Left renal cortex interstitium (tissue), 4 donors: ENCODE measurements around the gene TMEM191C. TPM values are rescaled to one million over a fixed set of nuclear protein-coding genes. Genes with fewer than 3 reads are reported as not detected.
"Not testable (repeated sequence)": the region's sequence is repeated elsewhere in the genome, so short reads cannot be mapped to it uniquely, and the experiment has no call there.

ENCODE experiments used
- DNase-seq, 4 donors: peaks; one replicate each; pipeline ENCODE4 v3.0.0-alpha.2; 2013; ENCODE audit warnings: low read depth in 4 of 4, low spot score in 2 of 4, missing footprints in 1 of 4
- polyA plus RNA-seq, 4 donors: library from polyadenylated mRNA; unstranded; fragments of 120-200 nt; gene quantifications; one replicate each; pipeline ENCODE4 v1.2.1, GENCODE V29; 2013; ENCODE audit not compliant: insufficient read length in 4 of 4

Gene TMEM191C
- polyA plus RNA-seq, 4 donors = 0.59 to 2.4 (median 1.9) TPM

GRCh38 chr22:21469097-21469994 is 2.2 kb downstream of the TMEM191C start:
- not testable (repeated sequence) for DNase-seq

- not testable (repeated sequence) for DNase-seq
Measured at GRCh38 chr22:21472984-21473383, 5.8 kb downstream of the TMEM191C start.

GRCh38 chr22:21473664-21474063 is 6.5 kb downstream of the TMEM191C start:
- DNase-seq = not testable (repeated sequence)

- not testable (repeated sequence) for DNase-seq
Measured at GRCh38 chr22:21484039-21484438, 16.9 kb downstream of the TMEM191C start.

GRCh38 chr22:21487723-21488122 is 20.5 kb downstream of the TMEM191C start:
- DNase-seq = not testable (repeated sequence)

- not testable (repeated sequence) for DNase-seq
Measured at GRCh38 chr22:21489149-21489680, 22.0 kb downstream of the TMEM191C start.

GRCh38 chr22:21490556-21490955 is 23.4 kb downstream of the TMEM191C start:
- DNase-seq = not testable (repeated sequence)

GRCh38 chr22:21492271-21492670 is 25.1 kb downstream of the TMEM191C start:
- DNase-seq = not testable (repeated sequence)

GRCh38 chr22:21493789-21494782 is 26.9 kb downstream of the TMEM191C start:
- not testable (repeated sequence) for DNase-seq

GRCh38 chr22:21497984-21498383 is 30.8 kb downstream of the TMEM191C start:
- DNase-seq = not testable (repeated sequence)

- not testable (repeated sequence) for DNase-seq
Measured at GRCh38 chr22:21498489-21498888, 31.3 kb downstream of the TMEM191C start.

GRCh38 chr22:21499623-21500506 is 32.7 kb downstream of the TMEM191C start:
- DNase-seq = not testable (repeated sequence)

- DNase-seq = not testable (repeated sequence)
Measured at GRCh38 chr22:21510397-21510796, 43.2 kb downstream of the TMEM191C start.

GRCh38 chr22:21512022-21512421 is 44.8 kb downstream of the TMEM191C start:
- not testable (repeated sequence) for DNase-seq

- not testable (repeated sequence) for DNase-seq
Measured at GRCh38 chr22:21514117-21514516, 46.9 kb downstream of the TMEM191C start.

GRCh38 chr22:21515234-21515633 is 48.0 kb downstream of the TMEM191C start:
- DNase-seq = not testable (repeated sequence)

GRCh38 chr22:21516522-21516921 is 49.3 kb downstream of the TMEM191C start:
- not testable (repeated sequence) for DNase-seq

GRCh38 chr22:21516970-21517764 is 50.0 kb downstream of the TMEM191C start:
- not testable (repeated sequence) for DNase-seq
